GM19463 (cell line): ENCODE measurements around the gene TMEM179.

Experiments
- ATAC-seq: cut with Tn5 transposase; IDR thresholded peaks from one replicate; pipeline ENCODE4 v1.9.1; 2021; ENCODE audit warnings: mild to moderate bottlenecking, moderate library complexity; ENCODE audit not compliant: unreplicated experiment

The TMEM179 gene

GRCh38 chr14:104547310-104547997 is 57.1 kb downstream of the TMEM179 start:
- ATAC-seq: no peak

DNA sequence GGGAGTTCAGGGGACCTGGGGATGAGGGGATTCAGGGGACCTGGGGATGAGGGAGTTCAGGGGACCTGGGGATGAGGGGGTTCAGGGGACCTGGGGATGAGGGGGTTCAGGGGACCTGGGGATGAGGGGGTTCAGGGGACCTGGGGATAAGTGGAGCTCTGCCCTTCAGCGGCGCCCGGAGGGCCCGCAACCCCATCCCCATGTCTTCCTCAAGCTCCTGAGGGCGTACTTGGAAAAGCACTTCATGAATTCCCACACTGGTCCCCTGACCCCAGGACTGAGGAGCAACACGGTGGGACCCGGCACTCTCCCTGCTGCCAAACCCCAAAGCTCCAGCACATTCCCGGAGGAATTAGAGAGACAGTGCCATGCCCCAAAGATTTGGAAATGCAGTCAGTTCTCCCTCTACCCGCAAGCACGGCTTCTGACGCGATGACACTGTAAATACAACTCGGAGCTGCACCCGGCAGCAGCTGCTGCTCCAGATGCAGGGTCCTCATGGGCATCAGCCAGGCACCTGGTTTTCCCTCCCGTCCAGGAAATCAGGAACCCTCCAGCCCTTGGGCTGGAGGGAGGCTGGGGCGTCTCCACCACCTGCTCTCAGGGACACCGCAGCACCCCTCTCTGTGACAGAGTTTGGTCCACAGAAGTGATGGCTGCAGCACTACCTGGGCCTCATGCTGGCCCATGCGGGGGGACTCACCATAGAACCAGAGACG is 57.8 kb downstream of the TMEM179 start:
- no peak for ATAC-seq

GRCh38 chr14:104545942-104546501 is 58.5 kb downstream of the TMEM179 start:
- no peak for ATAC-seq

- no peak for ATAC-seq
Measured at GRCh38 chr14:104545151-104545941, 59.2 kb downstream of the TMEM179 start.

DNA sequence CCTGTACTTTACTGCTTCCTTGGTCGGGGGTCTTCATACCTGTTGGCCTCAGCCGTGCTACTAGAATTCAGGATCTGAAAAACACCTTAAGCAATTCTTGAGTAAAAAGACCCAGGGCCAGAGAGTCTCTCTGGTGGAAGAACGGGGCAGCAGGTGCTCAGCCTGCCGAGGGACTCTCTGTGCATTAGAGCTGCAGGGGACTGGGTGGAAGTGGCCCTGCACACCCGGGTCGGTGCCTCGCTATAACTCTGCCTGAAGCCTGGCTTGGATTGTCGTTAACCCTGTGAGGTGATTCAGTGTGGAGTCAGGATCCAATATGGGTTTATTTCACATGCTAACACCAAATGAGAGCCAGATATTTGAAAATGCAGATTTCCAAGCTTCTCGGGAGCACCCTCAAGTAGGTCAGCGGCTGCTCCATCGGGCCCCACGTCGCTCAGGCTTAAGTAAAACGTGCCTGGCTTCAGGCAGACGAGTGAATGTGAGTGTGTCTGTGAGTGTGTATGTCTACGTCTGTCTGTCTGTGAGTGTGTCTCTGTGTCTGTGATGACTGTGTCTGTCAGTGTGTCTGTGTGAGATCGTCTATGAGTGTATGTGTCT is 60.1 kb downstream of the TMEM179 start:
- ATAC-seq: no peak

GRCh38 chr14:104542871-104543830 is 61.4 kb downstream of the TMEM179 start:
- ATAC-seq: no peak

DNA sequence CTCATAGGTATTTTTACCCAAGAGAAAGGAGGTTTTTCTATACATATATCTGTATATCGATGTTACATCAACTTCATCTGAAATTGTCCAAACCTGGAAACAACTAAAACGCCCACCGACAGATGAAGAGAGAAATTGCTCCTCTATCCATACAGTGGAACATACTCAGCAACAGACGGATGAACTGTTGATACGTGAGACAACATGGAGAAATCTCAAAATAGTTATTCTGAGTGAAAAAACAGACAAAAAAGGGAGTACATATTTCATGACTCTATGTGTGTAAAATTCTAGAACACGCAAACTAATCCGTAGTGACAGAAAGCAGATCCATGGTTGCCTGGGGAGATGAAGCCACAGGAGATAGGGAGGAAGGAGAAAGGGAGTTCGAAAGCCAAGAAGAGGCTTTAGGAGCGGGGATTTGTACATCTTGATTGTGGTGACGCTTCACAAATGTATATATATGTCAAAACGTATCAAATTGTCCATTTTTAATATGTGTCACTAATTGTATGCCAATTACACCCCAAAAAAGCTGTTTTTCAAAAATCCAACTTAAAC is 62.6 kb downstream of the TMEM179 start:
- no peak for ATAC-seq
